HEK293T (cell line): ENCODE data around the gene MTA3.

Source experiments
- FOXM1 ChIP-seq: fragments of 450-650 bp; IDR thresholded peaks from 2 replicates; pipeline ENCODE4 v1.6.1; 2017; ENCODE audit warnings: mild to moderate bottlenecking, borderline replicate concordance
- SUZ12 ChIP-seq: fragments of 450-650 bp; IDR thresholded peaks from 2 replicates; pipeline ENCODE4 v1.6.1; 2016; ENCODE audit warnings: mild to moderate bottlenecking

DNA sequence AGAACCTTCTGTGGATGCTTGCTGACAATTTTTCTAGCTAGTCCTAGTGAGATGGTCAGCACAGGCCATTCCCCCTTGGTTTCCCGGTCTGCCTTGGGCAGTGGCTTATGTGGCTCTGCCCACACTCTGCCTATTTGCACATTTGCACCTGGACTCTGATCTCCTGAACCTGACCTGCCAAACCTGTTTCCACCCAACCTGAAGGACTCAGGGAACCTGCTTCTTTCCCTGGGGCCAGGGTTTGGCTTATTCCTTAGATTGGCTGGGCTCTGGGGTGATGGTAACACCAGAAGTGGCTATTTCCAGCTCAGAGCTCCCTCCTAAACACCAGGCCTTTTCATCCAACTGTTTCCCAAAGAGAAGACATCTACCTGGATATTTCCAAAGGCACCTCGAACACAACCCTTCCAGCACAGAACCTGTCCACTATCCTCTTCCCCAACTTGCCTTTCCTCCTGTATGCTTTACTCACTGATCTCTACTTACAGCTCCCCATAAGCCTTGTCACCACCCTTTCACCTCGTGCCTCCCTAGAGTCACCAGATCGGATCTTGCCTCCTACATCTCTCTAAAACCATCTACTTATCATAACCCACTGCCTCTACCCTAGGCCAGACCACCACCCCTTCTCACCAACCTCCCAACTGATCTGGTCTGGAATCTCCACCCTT lies 5.8 kb upstream of the MTA3 start:
- TF ChIP-seq SUZ12 (no peak), FOXM1 (no peak)
